SU-DHL-6 (cell line): Measurements from ENCODE around the gene TAF9B.
"Not testable (repeated sequence)": the region's sequence is repeated elsewhere in the genome, so short reads cannot be mapped to it uniquely, and the experiment has no call there.

Source experiments
- H2AFZ ChIP-seq: fragments of 200-600 bp; sonication (generic); 2 replicates; pipeline ENCODE4 v1.6.1; 2014; ENCODE audit warnings: low read depth, mild to moderate bottlenecking, moderate library complexity, mixed read lengths, antibody characterized with exemption, low read length; ENCODE audit not compliant: severe bottlenecking
- H3F3A ChIP-seq: fragments of 200-600 bp; shearing (Covaris generic); 2 replicates; pipeline ENCODE4 v1.6.0; 2016; ENCODE audit warnings: antibody characterized with exemption, mild to moderate bottlenecking; ENCODE audit not compliant: insufficient read depth
- H3K27ac ChIP-seq: fragments of 200-600 bp; sonication (generic); 2 replicates; pipeline ENCODE4 v1.5.1; 2016; ENCODE audit warnings: low read depth, mild to moderate bottlenecking, low read length, moderate library complexity, mixed read lengths
- H3K27me3 ChIP-seq: fragments of 200-600 bp; sonication (generic), shearing (Covaris generic); 2 replicates; pipeline ENCODE4 v1.6.0; 2014; ENCODE audit warnings: mild to moderate bottlenecking, low read length
- H3K36me3 ChIP-seq: fragments of 200-600 bp; sonication (generic); 2 replicates; pipeline ENCODE4 v1.6.1; 2014; ENCODE audit warnings: mild to moderate bottlenecking, low read length, mixed read lengths
- H3K4me2 ChIP-seq: fragments of 300-600, 200-600 bp; shearing (Covaris generic), sonication (generic); 2 replicates; pipeline ENCODE4 v1.6.0; 2014; ENCODE audit warnings: low read length, low read depth, mild to moderate bottlenecking; ENCODE audit not compliant: poor library complexity, severe bottlenecking
- H3K4me3 ChIP-seq: fragments of 200-600 bp; sonication (generic); 2 replicates; pipeline ENCODE4 v1.5.1; 2014; ENCODE audit warnings: antibody characterized with exemption, low read length, mild to moderate bottlenecking, mixed read lengths; ENCODE audit not compliant: insufficient read depth, poor library complexity, severe bottlenecking
- H3K79me2 ChIP-seq: fragments of 200-600 bp; sonication (generic); 2 replicates; pipeline ENCODE4 v1.6.1; 2014; ENCODE audit warnings: mild to moderate bottlenecking, low read length, moderate library complexity; ENCODE audit not compliant: insufficient read depth
- H3K9ac ChIP-seq: fragments of 200-600 bp; sonication (generic); 2 replicates; pipeline ENCODE4 v1.7.0; 2014; ENCODE audit warnings: mild to moderate bottlenecking, low read length
- H3K9me2 ChIP-seq: fragments of 200-600 bp; sonication (generic); replicated peaks from 2 replicates; pipeline ENCODE4 v1.6.1; 2014; ENCODE audit warnings: low read length; ENCODE audit not compliant: insufficient read depth
- H3K9me3 ChIP-seq: fragments of 200-600 bp; sonication (generic); 2 replicates; pipeline ENCODE4 v1.6.1; 2014; ENCODE audit warnings: low read length, mixed read lengths; ENCODE audit not compliant: insufficient read depth
- H4K20me1 ChIP-seq: fragments of 200-600 bp; sonication (generic); 2 replicates; pipeline ENCODE4 v1.6.1; 2014; ENCODE audit warnings: low read depth, mild to moderate bottlenecking, antibody characterized with exemption, low read length, moderate library complexity, mixed read lengths
- EZH2phosphoT487 ChIP-seq: fragments of 200-600 bp; sonication (generic), shearing (Covaris generic); conservative IDR thresholded peaks from 2 replicates; pipeline ENCODE4 v1.6.1; 2018; ENCODE audit warnings: mild to moderate bottlenecking, antibody characterized with exemption, low read length, moderate library complexity, mixed read lengths
- TF ChIP-seq, protein P1 (sequence below): fragments of 200-600 bp; sonication (generic); IDR thresholded peaks from one replicate; pipeline ENCODE4 v1.5.1; 2017; ENCODE audit warnings: antibody characterized with exemption, mild to moderate bottlenecking, low read length, moderate library complexity; ENCODE audit not compliant: insufficient read depth, poor library complexity, severe bottlenecking

Gene TAF9B

GRCh38 chrX:78168065-78168464 lies 28.6 kb upstream of the TAF9B start:
- no peak overlapping the region for H3K4me2 ChIP-seq
- H4K20me1 ChIP-seq, result no peaks in the 10 kb centered on the region
- no peaks in the 10 kb centered on the region for H3K79me2 ChIP-seq
- no peaks in the 10 kb centered on the region for H3K9me3 ChIP-seq
- TF ChIP-seq EZH2phosphoT487, result no peak
- TF ChIP-seq, protein P1, sequence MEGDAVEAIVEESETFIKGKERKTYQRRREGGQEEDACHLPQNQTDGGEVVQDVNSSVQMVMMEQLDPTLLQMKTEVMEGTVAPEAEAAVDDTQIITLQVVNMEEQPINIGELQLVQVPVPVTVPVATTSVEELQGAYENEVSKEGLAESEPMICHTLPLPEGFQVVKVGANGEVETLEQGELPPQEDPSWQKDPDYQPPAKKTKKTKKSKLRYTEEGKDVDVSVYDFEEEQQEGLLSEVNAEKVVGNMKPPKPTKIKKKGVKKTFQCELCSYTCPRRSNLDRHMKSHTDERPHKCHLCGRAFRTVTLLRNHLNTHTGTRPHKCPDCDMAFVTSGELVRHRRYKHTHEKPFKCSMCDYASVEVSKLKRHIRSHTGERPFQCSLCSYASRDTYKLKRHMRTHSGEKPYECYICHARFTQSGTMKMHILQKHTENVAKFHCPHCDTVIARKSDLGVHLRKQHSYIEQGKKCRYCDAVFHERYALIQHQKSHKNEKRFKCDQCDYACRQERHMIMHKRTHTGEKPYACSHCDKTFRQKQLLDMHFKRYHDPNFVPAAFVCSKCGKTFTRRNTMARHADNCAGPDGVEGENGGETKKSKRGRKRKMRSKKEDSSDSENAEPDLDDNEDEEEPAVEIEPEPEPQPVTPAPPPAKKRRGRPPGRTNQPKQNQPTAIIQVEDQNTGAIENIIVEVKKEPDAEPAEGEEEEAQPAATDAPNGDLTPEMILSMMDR, result no peak
- H3K36me3 ChIP-seq, result no peaks in the 10 kb centered on the region
- no peak overlapping the region for H2AFZ ChIP-seq
- no peak overlapping the region for H3K4me3 ChIP-seq
- no peaks in the 10 kb centered on the region for H3F3A ChIP-seq
- no peak overlapping the region for H3K27ac ChIP-seq
- H3K9me2 ChIP-seq, result no peaks in the 10 kb centered on the region
- H3K27me3 ChIP-seq, result no peaks in the 10 kb centered on the region
- no peak overlapping the region for H3K9ac ChIP-seq

GRCh38 chrX:78165425-78165824 lies 26.0 kb upstream of the TAF9B start:
- Histone ChIP-seq H3K9me2 (no peaks in the 10 kb centered on the region), H3K4me3 (no peak overlapping the region), H3K27ac (no peak overlapping the region), H3K9me3 (no peaks in the 10 kb centered on the region), H3K79me2 (no peaks in the 10 kb centered on the region), H3K36me3 (no peaks in the 10 kb centered on the region), H3K9ac (no peak overlapping the region), H2AFZ (no peak overlapping the region), H3K4me2 (no peak overlapping the region), H3K27me3 (no peaks in the 10 kb centered on the region), H3F3A (no peaks in the 10 kb centered on the region), H4K20me1 (no peaks in the 10 kb centered on the region)
- TF ChIP-seq, protein P1, result no peak
- TF ChIP-seq EZH2phosphoT487, result no peak

DNA sequence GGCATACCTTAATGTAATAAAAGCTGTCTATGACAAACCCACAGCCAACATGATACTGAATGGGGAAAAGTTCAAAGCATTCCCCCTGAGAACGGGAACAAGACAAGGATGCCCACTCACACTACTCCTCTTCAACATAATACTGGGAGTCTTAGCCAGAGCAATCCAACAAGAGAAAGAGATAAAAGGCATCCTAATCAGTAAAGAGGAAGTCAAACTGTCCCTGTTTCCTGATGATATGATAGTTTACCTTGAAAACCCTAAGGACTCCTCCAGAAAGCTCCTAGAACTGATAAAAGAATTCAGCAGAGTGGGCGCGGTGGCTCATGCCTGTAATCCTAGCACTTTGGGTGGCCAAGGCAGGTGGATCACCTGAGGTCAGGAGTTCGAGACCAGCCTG lies 23.7 kb upstream of the TAF9B start:
- H3K9ac ChIP-seq, H3K9me3 ChIP-seq, H3K36me3 ChIP-seq, H4K20me1 ChIP-seq, H3K4me2 ChIP-seq, H3F3A ChIP-seq, H2AFZ ChIP-seq, H3K27ac ChIP-seq, H3K79me2 ChIP-seq, H3K27me3 ChIP-seq, H3K9me2 ChIP-seq, H3K4me3 ChIP-seq: not testable (repeated sequence)

DNA sequence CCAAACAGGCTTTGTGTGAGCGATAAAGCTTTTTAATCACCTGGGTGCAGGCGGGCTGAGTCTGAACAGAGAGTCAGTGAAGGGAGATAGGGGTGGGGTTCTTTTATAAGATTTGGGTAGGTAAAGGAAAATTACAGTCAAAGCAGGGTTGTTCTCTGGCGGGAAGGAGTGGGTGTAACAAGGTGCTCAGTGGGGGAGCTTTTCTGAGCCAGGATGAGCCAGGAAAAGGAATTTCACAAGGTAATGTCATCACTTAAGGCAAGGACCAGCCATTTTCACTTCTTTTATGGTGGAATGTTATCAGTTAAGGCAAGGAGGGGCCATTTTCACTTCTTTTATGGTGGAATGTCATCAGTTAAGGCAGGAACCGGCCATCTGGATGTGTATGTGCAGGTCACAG lies 21.3 kb upstream of the TAF9B start:
- not testable (repeated sequence) for H3K9ac ChIP-seq, H3K27me3 ChIP-seq, H3F3A ChIP-seq, H3K4me2 ChIP-seq, H3K36me3 ChIP-seq, H3K4me3 ChIP-seq, H3K9me3 ChIP-seq, H3K9me2 ChIP-seq, H3K27ac ChIP-seq, H4K20me1 ChIP-seq, H3K79me2 ChIP-seq, H2AFZ ChIP-seq

GRCh38 chrX:78157846-78158245 lies 18.4 kb upstream of the TAF9B start:
- H3K36me3 ChIP-seq, H3K4me2 ChIP-seq, H2AFZ ChIP-seq, H4K20me1 ChIP-seq, H3K9ac ChIP-seq, H3K27me3 ChIP-seq, H3K27ac ChIP-seq, H3K9me3 ChIP-seq, H3K79me2 ChIP-seq, H3F3A ChIP-seq, H3K4me3 ChIP-seq, H3K9me2 ChIP-seq: not testable (repeated sequence)

GRCh38 chrX:78157373-78157772 lies 17.9 kb upstream of the TAF9B start:
- H3K79me2 ChIP-seq, H3F3A ChIP-seq, H3K4me2 ChIP-seq, H3K9me2 ChIP-seq, H3K27ac ChIP-seq, H3K36me3 ChIP-seq, H3K4me3 ChIP-seq, H3K27me3 ChIP-seq, H4K20me1 ChIP-seq, H3K9ac ChIP-seq, H2AFZ ChIP-seq, H3K9me3 ChIP-seq: not testable (repeated sequence)

GRCh38 chrX:78147002-78147540 lies 7.6 kb upstream of the TAF9B start:
- not testable (repeated sequence) for H3K27me3 ChIP-seq, H4K20me1 ChIP-seq, H2AFZ ChIP-seq, H3K9me3 ChIP-seq, H3K9me2 ChIP-seq, H3K27ac ChIP-seq, H3K4me2 ChIP-seq, H3K79me2 ChIP-seq, H3K9ac ChIP-seq, H3F3A ChIP-seq, H3K4me3 ChIP-seq, H3K36me3 ChIP-seq
